T47D (cell line): ENCODE data around the gene SNCAIP.
A peak's percentile ranks its signal among the peaks of the same experiment; 100 is the strongest.

ENCODE experiments used
- DNase-seq, 2 experiments: peaks; one replicate each; pipeline versions ENCODE4 v3.0.0 to v3.0.0-alpha.2; 2011 to 2012; ENCODE audit warnings: low read depth in 1 of 2, low spot score in 1 of 2
- JUND ChIP-seq: IDR thresholded peaks from 2 replicates; pipeline ENCODE4 v1.6.1; 2012; ENCODE audit warnings: low read depth
- in situ Hi-C: cut with HindIII; loops from 2 replicates; pipeline ENCODE4 v1.10.0; 2016; ENCODE audit warnings: low sequenced_read_pairs, low pct_unique_long_range_greater_than_20kb

Gene SNCAIP

GRCh38 chr5:122415801-122416120 lies 103.7 kb downstream of the SNCAIP start:
- DNase-seq = no peak
- in situ Hi-C loops = no loop called here
- no peak for TF ChIP-seq JUND

GRCh38 chr5:122419142-122419894 lies 107.3 kb downstream of the SNCAIP start:
- DNase-seq = peak in 1 of 2 experiments; percentile 51
- in situ Hi-C loops = no loop called here
- TF ChIP-seq JUND = no peak

GRCh38 chr5:122420091-122420490 lies 108.1 kb downstream of the SNCAIP start:
- DNase-seq = no peak
- TF ChIP-seq JUND = no peak
- in situ Hi-C loops = no loop called here

DNA sequence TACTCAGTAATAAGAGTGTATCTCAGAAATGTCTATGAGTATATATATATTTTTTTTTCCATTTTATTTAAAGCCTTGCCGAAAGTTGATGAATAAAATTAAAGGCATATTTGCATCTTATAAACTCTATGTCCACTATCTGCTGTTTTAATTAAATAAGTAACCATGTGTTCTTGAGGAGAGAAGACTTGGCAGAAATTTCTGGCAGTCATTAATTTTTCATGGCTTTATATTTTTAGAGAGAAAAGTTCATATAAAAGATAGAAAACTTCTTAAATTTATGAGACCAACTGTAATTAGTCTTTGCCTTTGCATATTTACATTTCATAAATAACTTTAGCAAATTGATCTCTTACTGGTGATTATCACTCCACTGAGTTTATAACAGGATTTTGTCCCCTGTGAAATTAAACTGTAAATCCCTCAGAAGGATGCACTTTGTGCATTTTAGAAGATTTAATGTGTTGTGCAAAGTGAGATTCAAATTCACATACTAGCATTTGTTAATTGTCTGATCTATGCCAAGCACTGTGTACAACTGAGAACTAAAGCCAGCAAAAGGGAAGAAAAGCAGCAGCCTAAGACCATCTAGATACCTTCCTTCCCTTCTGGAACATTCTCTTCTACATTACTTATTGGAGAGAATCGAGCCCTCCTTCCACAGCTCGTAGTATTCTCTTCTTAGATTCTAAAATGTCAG lies 108.7 kb downstream of the SNCAIP start:
- no peak for TF ChIP-seq JUND
- in situ Hi-C loops = no loop called here
- DNase-seq = no peak

DNA sequence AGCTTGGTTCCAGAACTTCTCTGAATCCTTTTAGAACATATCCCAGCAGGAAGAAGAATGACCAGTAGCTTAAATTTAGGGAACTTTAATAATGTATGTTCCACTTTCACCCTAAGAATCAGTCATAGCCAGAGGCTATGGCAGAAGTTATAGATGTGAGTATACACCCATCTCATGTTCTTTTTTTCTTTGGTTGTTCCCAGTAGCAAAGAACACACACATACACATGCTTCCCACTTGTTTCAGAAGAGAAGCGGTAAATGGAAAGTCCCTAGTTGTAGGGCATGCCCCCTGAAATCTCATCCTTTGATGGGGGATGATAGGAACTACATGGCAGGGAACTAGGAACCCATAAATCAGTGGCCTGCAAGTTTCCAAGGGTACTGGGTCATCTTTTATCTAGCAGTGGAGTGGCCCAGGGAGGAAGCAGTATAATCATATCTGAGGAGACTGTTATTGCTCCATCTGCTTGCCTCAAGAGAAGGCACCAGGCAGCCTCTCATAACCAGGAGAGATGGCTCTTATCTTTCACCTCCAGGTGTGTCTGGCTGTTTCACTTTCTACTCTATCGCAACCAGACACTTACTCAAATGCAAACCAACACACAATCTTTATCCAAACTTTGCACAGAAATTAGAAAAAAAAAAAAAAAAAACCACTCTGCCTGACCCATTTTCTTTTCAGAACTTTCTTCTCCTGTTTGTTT lies 109.5 kb downstream of the SNCAIP start:
- TF ChIP-seq JUND = no peak
- in situ Hi-C loops = no loop called here

DNA sequence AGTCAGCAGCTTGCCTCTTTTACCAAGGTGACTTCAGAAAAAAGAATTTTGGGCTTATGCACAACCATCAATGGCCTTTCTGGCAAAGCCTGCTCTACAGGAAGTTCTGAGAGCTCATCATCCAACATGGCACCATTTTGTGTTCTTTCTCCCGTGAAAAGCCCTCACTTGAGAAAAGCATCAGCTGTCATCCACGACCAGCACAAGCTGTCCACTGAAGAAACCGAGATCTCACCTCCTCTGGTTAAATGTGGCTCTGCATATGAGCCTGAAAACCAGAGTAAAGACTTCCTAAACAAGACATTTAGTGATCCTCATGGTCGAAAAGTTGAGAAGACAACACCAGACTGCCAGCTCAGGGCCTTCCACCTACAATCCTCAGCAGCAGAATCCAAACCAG lies 111.2 kb downstream of the SNCAIP start:
- TF ChIP-seq JUND = no peak
- in situ Hi-C loops = no loop called here
- DNase-seq = no peak

More for the DNA sequence above, 109.5 kb downstream of the SNCAIP start:
- no peak for DNase-seq

DNA sequence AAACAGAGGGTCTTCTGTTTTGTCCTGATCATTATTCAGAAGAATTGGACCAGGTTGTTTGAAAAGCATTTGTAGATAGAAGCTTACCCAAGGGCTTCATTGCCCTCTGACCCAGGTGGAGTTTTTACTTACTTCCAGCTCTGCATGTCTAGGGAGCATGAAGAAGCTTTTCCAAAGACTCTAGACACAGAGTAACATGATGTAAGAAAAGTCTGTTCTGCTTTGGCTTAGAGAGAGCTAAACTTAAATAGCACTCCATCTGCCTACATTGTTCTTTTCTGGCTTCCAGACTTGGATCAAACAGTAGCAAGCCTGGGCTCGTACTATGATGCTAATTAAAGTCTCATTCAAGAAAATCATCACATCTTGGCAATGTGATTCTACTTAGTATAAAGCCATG lies 112.1 kb downstream of the SNCAIP start:
- in situ Hi-C loops = no loop called here
- TF ChIP-seq JUND = no peak
- DNase-seq = no peak

- in situ Hi-C loops = no loop called here
- TF ChIP-seq JUND = no peak
- no peak for DNase-seq
Observed at GRCh38 chr5:122426301-122426700, 114.3 kb downstream of the SNCAIP start.

- no peak for DNase-seq
- in situ Hi-C loops = no loop called here
- TF ChIP-seq JUND = no peak
Observed at GRCh38 chr5:122427621-122428020, 115.6 kb downstream of the SNCAIP start.

DNA sequence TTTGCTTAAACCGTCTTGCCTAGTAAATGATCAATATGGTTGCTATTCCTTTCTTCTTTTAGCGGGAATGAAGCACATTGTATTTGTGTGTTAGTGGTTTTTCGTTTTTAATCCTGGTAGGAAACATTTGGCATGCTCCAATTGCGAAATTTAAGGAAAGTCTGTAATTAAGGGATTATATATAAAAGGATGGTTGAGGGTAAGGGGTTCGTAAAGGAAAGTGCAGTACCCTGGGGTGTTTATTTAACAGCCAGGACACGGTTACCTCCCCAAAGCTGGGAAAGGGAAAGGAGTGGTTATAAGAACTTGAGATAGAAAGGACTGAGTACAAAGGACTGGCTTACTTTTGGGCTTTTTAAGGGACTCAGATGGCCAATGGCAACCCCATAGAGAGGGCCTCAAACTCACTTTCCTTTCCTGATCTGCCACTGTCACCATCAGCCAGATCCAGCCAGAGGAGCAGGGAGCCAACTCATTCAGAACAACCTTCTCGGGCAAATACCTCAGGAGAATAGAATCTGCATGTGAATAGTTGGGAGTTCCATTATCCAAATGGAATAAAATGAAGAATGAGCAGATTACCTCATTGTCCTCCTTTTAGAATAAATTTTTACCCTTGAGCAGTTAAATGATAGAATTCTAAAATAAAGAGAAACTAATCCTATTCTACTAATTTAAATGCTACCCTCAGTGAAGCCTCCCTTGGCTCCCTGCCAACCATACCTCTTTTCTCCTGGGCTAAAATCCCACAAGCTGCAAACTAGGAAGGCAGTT lies 117.7 kb downstream of the SNCAIP start:
- no peak for TF ChIP-seq JUND
- DNase-seq = no peak
- in situ Hi-C loops = no loop called here

- TF ChIP-seq JUND = no peak
- DNase-seq = no peak
- in situ Hi-C loops = no loop called here
Observed at GRCh38 chr5:122430319-122430586, 118.2 kb downstream of the SNCAIP start.

DNA sequence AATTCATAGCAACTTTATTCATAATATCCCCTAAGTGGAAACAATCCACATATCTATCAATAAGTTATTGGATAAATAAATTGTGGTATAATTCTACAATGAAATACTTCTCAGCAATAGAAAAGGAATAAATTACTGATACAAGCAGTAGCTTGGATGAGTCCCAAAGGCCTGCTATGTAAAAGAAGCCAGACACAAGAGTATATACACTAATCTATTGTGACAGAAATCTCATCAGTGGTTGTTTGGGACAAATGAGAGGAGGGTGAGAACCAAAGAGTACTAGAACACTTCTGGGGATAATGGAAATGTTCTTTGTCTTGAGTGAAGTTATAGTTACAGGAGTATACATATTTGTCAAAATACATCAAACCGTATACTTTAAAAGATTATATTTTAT lies 119.3 kb downstream of the SNCAIP start:
- in situ Hi-C loops = no loop called here
- no peak for DNase-seq
- TF ChIP-seq JUND = no peak
